ENCODE measurements around the gene SEL1L3.
"Not testable (repeated sequence)": the region's sequence is repeated elsewhere in the genome, so short reads cannot be mapped to it uniquely, and the experiment has no call there.

The SEL1L3 gene

GRCh38 chr4:25862411-25863346 is at the start of gene SEL1L3:
TSS of gene SEL1L3 (minus strand) at chr4:25862988. CDS start at chr4:25862836, 152 bp downstream.
- DNase-seq (ENCODE audit: low read depth in 1 of 2, low spot score in 1 of 2): peak in 1 of 2 donors; percentile 45

DNA sequence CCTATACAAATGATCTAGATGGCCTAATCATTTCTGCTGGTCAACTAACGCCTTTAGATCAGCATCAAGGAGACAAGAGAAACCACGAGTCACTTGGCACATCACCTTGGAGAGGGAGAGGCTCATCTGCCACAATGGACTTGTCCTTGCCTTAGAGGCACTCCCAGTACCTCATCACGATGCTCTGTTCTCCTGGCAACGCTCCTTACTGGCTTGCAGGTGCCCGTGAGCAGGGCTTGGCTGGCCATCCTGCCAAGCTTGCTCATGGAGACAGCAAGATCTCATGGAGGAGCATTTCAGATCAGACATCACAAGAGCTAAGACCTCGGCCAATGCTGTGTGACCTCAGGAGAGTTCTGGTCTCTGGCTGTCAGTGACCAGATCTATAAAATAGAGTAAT is 48.6 kb upstream of the SEL1L3 start:
- no peak for DNase-seq (ENCODE audit: low read depth in 1 of 2, low spot score in 1 of 2)

DNA sequence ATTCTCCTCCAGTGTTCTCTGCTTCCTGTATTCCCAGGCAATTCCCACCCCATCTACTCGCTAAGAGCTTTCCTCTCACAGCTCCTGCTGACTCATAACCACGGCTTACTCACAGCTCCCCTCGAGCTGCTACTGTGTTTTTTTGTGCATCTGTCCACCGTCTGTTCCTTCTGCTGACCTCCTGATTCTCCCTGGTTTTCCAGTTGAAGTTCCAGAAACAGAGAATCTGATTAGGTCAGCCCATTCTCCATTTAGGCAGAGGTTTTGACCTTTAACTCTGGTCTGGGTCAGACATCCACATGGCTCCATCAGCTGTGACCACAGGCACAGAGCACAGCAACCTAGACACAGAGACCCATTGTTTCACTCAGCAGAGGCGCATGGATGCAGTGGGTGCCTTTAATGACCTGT is 45.7 kb upstream of the SEL1L3 start:
- no peak for DNase-seq (ENCODE audit: low read depth in 1 of 2, low spot score in 1 of 2)

DNA sequence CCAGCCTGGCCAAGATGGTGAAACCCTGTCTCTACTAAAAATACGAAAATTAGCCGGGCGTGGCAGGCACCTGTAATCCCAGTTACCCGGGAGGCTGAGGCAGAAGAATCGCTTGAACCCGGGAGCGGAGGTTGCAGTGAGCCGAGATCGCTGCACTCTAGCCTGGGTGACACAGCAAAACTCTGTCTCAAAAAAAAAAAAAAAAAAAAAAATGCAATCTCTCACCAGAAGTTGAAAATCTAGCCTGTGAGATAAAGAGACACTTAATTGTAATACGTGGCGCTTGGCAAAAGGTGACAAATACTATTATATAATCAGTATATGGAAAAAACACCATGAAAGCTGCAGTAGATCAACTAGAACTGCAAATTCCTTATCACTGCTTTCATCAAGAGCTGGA is 43.3 kb upstream of the SEL1L3 start:
- DNase-seq (ENCODE audit: low read depth in 1 of 2, low spot score in 1 of 2): not testable (repeated sequence)

DNA sequence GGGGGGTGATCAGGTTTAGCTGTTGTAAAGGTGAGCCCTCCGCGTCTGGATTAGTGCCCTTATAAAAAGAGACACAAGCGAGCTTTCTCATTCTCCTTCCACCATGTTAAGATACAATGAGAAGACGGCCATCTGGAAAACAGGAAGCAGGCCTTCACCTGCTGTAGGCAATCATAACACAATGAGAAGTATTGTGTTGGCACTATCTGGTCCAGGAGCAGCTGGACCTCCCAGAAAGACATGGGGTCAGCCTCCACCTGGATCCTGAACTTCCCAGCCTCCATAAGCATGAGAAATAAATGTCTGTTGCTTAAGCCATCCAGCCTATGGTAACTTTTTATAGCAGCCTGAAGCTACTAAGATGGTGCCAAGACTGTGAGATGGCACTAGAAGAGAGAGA is 42.6 kb upstream of the SEL1L3 start:
- no peak for DNase-seq (ENCODE audit: low read depth in 1 of 2, low spot score in 1 of 2)

DNA sequence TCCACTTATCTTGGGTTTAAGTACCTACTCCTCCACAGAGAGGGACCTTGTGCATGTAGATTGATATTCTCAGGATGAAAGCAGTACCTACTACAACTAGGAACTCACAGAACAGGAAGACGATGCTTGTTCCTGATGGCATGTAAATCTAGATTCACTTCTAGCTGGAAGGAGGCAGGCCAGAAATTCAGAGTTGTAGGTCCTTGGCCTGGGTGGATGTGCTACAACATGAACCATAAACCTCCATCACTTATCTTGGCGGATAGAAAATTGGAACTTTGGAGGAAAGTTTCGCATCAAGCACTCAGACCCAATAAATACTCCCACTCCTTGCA is 41.9 kb upstream of the SEL1L3 start:
- no peak for DNase-seq (ENCODE audit: low read depth in 1 of 2, low spot score in 1 of 2)

- DNase-seq (ENCODE audit: low read depth in 1 of 2, low spot score in 1 of 2): no peak
Measured at GRCh38 chr4:25903900-25904747, 41.3 kb upstream of the SEL1L3 start.

DNA sequence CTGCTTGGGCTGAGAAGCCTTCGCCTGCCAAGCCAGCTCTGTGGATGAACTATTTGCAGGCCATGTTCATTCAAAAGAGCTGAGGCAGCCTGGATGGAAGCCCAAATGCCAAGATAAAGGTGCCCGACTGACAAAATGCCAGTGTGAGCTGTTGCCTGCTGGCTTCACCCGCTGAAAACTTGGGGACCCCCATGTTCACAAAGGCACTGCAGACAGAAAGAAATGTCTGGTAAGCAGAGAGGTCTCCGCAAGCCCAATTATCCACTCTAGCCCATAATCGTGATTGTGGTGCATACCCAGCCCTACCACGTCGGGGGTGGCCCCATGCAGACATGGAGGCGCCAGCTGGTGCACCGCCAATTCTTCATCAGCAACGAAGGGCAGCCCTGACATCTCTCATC is 38.2 kb upstream of the SEL1L3 start:
- DNase-seq (ENCODE audit: low read depth in 1 of 2, low spot score in 1 of 2): no peak

GRCh38 chr4:25900310-25900709 is 37.5 kb upstream of the SEL1L3 start:
- no peak for DNase-seq (ENCODE audit: low read depth in 1 of 2, low spot score in 1 of 2)

- no peak for DNase-seq (ENCODE audit: low read depth in 1 of 2, low spot score in 1 of 2)
Measured at GRCh38 chr4:25896776-25897539, 34.2 kb upstream of the SEL1L3 start.

- DNase-seq (ENCODE audit: low read depth in 1 of 2, low spot score in 1 of 2): no peak
Measured at GRCh38 chr4:25892796-25893195, 30.0 kb upstream of the SEL1L3 start.

DNA sequence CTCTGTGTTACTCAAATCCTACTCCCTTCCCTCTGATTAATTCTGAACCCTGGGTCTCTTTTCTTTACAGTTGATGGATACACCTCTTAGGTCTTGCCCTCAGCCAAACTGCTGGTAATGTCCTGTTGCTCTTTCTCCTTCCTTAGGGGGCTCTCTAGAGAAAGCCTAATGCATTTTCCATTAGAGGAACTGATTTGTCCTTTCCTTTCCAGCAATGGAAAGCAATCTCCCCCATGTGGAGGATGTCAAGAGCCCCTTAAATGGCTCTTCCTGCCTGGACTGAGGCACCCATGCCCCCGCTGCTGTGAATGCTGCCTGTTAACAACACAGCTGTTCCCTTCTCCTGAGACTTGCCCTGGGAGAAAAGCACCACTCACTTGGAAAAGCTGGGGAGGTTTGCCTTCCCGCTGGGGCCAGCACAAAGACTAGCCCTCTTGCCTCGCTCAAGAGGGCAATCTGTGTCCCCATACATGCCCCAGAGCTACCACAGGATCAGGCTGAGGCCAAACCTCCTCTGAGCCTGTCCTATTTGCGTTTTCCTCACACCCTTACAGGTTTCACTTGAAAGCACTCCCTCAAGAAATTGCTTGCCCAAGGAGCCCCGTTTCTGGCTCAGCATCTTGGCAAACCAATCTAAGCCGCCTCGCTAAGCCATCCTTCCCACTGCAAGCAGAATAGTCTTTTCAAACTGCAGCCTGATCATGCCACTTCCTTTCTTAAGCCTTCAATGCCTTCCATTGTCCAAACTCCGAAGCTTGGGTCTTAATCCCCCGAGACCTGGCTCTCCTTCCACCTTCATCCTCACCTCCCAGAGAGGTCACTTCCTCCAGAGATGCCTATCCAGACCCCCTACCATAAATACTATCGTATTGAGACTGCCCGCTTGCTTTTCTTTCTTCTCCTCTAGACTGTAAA is 28.0 kb upstream of the SEL1L3 start:
- DNase-seq (ENCODE audit: low read depth in 1 of 2, low spot score in 1 of 2): no peak

GRCh38 chr4:25889589-25890503 is 27.1 kb upstream of the SEL1L3 start:
- DNase-seq (ENCODE audit: low read depth in 1 of 2, low spot score in 1 of 2): no peak

DNA sequence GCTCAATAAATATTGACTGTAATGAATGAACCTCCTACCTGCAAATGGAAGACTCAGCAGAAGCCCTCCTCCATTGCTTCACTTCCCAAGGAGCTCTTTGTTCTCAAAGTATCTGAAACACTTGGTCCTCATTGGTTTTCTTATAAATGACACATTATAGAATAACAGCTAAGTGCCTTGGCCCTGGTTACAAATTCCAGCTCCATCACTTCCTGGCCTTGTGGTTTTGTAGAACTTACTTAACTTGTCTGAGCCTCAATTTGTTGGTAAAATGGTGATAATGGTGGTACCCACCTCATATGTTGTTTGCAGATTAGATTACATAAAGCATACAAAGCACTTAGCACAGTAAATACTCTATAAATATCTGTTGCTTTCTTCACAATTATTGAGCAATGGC is 26.0 kb upstream of the SEL1L3 start:
- DNase-seq (ENCODE audit: low read depth in 1 of 2, low spot score in 1 of 2): no peak

DNA sequence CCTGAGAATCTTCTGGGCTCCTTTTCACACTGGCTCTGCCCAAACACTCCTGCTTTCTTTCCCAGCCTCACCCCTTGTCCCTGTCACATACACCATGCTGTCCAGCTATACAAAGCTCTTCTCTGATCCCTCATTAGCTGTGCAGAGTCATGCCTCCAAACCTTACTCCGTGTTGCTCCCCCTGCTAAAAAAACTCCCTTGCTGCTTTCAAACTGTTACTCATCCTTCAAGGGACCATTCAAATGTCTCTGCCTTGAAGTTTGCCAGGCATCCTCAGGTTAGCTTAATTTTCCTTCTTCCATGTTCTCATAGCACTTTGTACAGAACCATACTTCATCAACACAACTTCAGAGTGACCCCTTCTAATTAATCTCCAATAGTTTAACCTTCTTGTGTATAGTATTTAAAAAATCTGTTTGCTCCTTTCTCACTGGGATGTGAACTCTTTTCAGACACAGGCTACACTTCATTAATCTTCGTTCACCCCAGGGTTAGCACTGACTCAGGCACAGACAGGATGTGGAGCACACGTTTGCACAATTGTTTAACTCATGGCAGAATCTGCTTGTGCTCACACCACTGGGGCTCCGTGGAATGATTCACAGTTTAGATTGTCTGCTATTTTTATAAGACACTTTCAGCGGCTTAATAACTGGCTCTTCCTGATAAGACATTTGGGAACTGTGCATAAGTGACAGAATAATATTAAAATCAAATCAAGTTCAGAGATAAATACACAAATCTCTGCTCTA is 21.4 kb upstream of the SEL1L3 start:
- no peak for DNase-seq (ENCODE audit: low read depth in 1 of 2, low spot score in 1 of 2)

DNA sequence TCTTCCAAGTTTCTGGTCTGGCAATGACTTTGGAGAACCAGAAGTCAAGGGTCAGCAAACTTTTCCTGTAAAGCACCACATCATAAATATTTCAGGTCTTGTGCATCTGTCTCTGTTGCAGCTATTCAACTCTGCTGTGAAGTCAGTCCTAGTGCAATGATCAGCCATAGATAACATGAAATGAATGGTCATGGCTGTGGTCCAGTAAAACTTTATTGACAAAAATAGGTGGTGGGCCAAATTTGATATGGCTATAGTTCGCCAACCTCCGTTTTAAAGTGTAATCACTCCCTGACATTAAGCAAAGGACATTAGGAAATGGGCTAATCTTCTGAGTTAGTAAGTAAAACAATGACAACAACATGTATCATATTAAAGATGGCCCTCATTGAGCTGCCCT is 20.8 kb upstream of the SEL1L3 start:
- no peak for DNase-seq (ENCODE audit: low read depth in 1 of 2, low spot score in 1 of 2)

GRCh38 chr4:25882226-25882625 is 19.4 kb upstream of the SEL1L3 start:
- no peak for DNase-seq (ENCODE audit: low read depth in 1 of 2, low spot score in 1 of 2)

DNA sequence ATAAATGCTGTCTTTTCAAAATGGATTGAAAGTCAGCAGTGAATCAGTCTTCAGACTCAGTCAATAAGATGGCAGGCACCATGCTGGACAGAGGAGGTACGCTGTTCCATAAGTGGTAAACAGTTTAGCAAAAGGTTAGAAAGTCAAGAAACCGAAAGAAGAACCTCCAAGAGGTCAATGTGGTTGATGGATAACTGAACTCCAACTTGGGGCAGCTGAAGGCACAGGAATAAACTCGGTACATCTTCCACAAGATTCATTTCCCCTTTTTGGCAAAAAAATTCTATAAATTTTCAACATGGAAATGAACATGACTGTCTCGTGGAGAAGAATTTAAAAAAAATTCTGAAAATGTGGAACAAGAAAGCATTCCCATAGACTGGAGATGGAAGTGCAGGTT is 18.4 kb upstream of the SEL1L3 start:
- DNase-seq (ENCODE audit: low read depth in 1 of 2, low spot score in 1 of 2): no peak
